Heart right ventricle (tissue), 16 donors: ENCODE measurements around the gene RAB31. TPM values are rescaled to one million over a fixed set of nuclear protein-coding genes. Genes with fewer than 3 reads are reported as not detected.

Experiments used
- ATAC-seq, 8 donors: fragments of 200-7000 bp; cut with Tn5 transposase; one replicate each; pipeline ENCODE4 v1.9.1; 2020; ENCODE audit warnings: mild to moderate bottlenecking in 8 of 8, moderate library complexity in 8 of 8, moderate number of reproducible peaks in 1 of 8
- DNase-seq, 2 donors: peaks; one replicate each; pipeline ENCODE4 v3.0.0-alpha.2; 2020
- H3K27ac ChIP-seq, 10 donors: fragments of 200-600 bp; sonication (generic) in 2 of 10; one replicate each; pipeline versions ENCODE4 v1.5.0 to v1.8.0; 2020 to 2022; ENCODE audit warnings: mild to moderate bottlenecking in 3 of 10
- H3K27me3 ChIP-seq, 7 donors: fragments of 200-600 bp; one replicate each; pipeline ENCODE4 v1.8.0; 2021 to 2022; ENCODE audit warnings: mild to moderate bottlenecking in 2 of 7
- H3K36me3 ChIP-seq, 9 donors: fragments of 200-600 bp; sonication (generic) in 1 of 9; one replicate each; pipeline versions ENCODE4 v1.5.0 to v1.8.0; 2020 to 2022; ENCODE audit warnings: mild to moderate bottlenecking in 2 of 9
- H3K4me1 ChIP-seq, 9 donors: fragments of 200-600 bp; sonication (generic) in 1 of 9; one replicate each; pipeline versions ENCODE4 v1.5.0 to v1.8.0; 2020 to 2022; ENCODE audit warnings: mild to moderate bottlenecking in 4 of 9
- H3K4me3 ChIP-seq, 10 donors: fragments of 200-600 bp; sonication (generic) in 2 of 10; one replicate each; pipeline versions ENCODE4 v1.5.0 to v1.8.0; 2020 to 2022; ENCODE audit warnings: mild to moderate bottlenecking in 7 of 10, moderate library complexity in 2 of 10
- H3K9me3 ChIP-seq, 11 donors: fragments of 200-600 bp in 10 of 11; sonication (generic) in 2 of 11; one replicate each; pipeline versions ENCODE4 v1.5.0 to v1.8.0; 2013 to 2022; ENCODE audit warnings: mild to moderate bottlenecking in 2 of 11, control low read depth in 1 of 11, moderate library complexity in 1 of 11
- WGBS, 2 donors: extraction: QIAGEN DNeasy Blood & Tissue Kit; methylation state at CpG; one replicate each; pipeline ENCODE4 v1.1.7; 2013; ENCODE audit warnings: inconsistent platforms in 1 of 2; 5-methylcytosine and 5-hydroxymethylcytosine counted together
- intact Hi-C, 10 donors: fragments of 100-400 bp; cut with DNase I; formaldehyde crosslinking; loops; one replicate each; pipeline versions ENCODE4 v1.11.1 to v1.14.2; 2022
- polyA plus RNA-seq, 2 donors: library from polyadenylated mRNA; stranded (reverse); fragments of 200-250 nt; gene quantifications; one replicate each; pipeline ENCODE4 v1.2.3, GENCODE V29; 2013
- total RNA-seq, 10 donors: library from RNA; stranded (reverse); fragmentation: NEBNext Ultra II Directional in 3 of 10; extraction: Animal tissue kit (Norgen Biotek cat#: 25700) in 3 of 10; gene quantifications; one replicate each; pipeline versions ENCODE4 v1.2.1 to v1.2.4, GENCODE V29; 2021 to 2023
- TF ChIP-seq, protein P1 (sequence below), 9 donors: fragments of 200-600 bp; sonication (generic) in 2 of 9; IDR thresholded peaks; one replicate each; pipeline versions ENCODE4 v1.5.0 to v1.8.0; 2021 to 2022; ENCODE audit warnings: antibody characterized with exemption in 9 of 9, mild to moderate bottlenecking in 5 of 9, moderate library complexity in 1 of 9
- donor health status: Arrhythmogenic right ventricular cardiomyopathy.
- donor health status: ischemic (EF 13 %, LVEDD 7.1; RV severe dilation, severe dysfunction).
- donor health status: healthy with polysubstance abuse.
- donor health status: DM: no; HTN: yes; CAD: no.
- donor health status: DM: no; HTN: no; CAD: no.
- donor health status: ischemic (EF 25% LVEDD 6.9; RV normal size, moderate dysfunction).
- donor health status: ischemic (EF 25% LVEDD 5.7; RV mildly dilated, moderate dysfunction).
- donor health status: healthy.
- donor health status: DM: yes; HTN: yes; CAD: no.
- donor health status: Ischemic cardiomyopathy.
- donor health status: ischemic (EF 35%, LVEDD 5.7; RV mildly dilated, moderate dysfunction).
- donor health status: nonischemic (EF 11% LVEDD 7.7; RV severe dilation, severe dysfunction).
- donor health status: DM: yes; HTN: yes; CAD: no.
- donor health status: PGD.
- donor health status: ischemic (EF 29% LVEDD 5.4; RV normal size, mild dysfunction).
- donor health status: nonischemic (EF 23%, LVEDD 6.1; RV moderate dilation, normal function).

The RAB31 gene
- total and polyA plus RNA-seq, 12 donors: 4.5 to 47.8 (median 16.6) TPM

DNA sequence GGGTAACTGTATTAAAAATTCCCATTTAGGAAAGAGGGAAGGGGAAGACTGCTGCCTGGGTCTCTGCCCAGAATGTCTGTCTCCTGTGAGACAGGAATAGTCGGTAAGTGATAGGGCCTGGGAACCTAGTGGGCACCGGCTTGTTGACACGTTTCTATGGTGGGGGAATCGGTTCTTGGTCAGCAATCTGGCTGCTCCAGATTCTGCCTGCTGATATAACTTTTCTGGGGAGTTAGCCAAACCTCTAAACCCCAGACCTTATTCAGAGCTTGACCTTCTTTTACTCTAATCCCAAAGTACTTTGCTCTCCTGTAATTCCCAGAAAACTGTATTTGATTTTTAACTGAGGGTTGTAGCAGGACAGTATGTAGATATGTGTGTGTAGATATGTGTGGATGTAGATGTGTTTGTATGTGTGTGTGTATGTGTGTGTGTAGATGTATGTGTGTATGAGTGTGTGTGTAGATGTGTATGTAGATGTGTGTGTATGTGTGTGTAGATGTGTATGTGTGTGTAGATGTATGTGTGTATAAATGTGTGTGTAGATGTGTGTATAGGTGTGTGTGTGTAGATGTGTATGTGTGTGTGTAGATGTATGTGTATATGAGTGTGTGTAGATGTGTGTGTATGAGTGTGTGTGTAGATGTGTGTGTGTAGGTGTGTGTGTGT is 115.8 kb downstream of the RAB31 start:
- ATAC-seq: peak in 7 of 8 donors; percentile 24 to 79 (median 71)
- peak overlapping the region; percentile 41 to 91 (median 78) for H3K27ac ChIP-seq
- DNase-seq: no peak
- peaks cover 0 to 20% (median 0%) of the 10 kb centered on the region in 11 donors for H3K9me3 ChIP-seq
- no peaks in the 10 kb centered on the region for H3K36me3 ChIP-seq
- 36 to 44% methylated on average over 4 of the region's 4 CpGs for WGBS, 2 donors
- no peak overlapping the region for H3K4me3 ChIP-seq
- H3K27me3 ChIP-seq: no peaks in the 10 kb centered on the region
- H3K4me1 ChIP-seq: peaks cover 0 to 64% (median 21%) of the 10 kb centered on the region in 9 donors
- intact Hi-C loops: loop anchor here in 1 of 10 donors (5.0 kb wide), 1 partner anchor 103 kb away; no protein-coding TSS in a partner anchor
- TF ChIP-seq, protein P1, sequence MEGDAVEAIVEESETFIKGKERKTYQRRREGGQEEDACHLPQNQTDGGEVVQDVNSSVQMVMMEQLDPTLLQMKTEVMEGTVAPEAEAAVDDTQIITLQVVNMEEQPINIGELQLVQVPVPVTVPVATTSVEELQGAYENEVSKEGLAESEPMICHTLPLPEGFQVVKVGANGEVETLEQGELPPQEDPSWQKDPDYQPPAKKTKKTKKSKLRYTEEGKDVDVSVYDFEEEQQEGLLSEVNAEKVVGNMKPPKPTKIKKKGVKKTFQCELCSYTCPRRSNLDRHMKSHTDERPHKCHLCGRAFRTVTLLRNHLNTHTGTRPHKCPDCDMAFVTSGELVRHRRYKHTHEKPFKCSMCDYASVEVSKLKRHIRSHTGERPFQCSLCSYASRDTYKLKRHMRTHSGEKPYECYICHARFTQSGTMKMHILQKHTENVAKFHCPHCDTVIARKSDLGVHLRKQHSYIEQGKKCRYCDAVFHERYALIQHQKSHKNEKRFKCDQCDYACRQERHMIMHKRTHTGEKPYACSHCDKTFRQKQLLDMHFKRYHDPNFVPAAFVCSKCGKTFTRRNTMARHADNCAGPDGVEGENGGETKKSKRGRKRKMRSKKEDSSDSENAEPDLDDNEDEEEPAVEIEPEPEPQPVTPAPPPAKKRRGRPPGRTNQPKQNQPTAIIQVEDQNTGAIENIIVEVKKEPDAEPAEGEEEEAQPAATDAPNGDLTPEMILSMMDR (IDR thresholded peaks at IDR 0.05): no peak

DNA sequence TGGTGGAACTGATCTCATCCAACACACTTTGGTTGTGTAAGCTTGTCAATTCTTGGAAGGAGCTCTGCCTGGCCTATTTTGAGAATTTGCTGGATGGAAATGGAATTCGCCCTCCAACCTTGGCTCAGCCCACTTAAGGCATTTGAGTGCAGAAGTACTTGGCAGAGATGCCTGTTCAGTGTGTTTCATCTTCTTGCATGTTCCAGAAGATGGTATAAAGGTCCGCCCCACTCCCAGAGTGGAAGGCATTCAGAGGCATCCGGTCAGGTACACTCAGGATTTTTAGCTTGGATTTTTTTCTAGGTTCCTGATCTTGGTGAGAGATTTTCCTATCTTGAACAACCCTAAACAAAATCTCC is 116.4 kb downstream of the RAB31 start:
- Histone ChIP-seq H3K27ac (peak overlapping the region; percentile 15 to 91 (median 80)), H3K36me3 (no peaks in the 10 kb centered on the region), H3K4me1 (peaks cover 0 to 68% (median 21%) of the 10 kb centered on the region in 9 donors), H3K27me3 (no peaks in the 10 kb centered on the region), H3K9me3 (peaks cover 0 to 14% (median 0%) of the 10 kb centered on the region in 11 donors), H3K4me3 (no peak overlapping the region)
- DNase-seq: peak in 1 of 2 donors; percentile 72
- 52 to 65% methylated on average over 3 of the region's 3 CpGs for WGBS, 2 donors
- TF ChIP-seq, protein P1 (IDR thresholded peaks at IDR 0.05): no peak
- intact Hi-C loops: loop anchor here in 1 of 10 donors (5.0 kb wide), 1 partner anchor 103 kb away; no protein-coding TSS in a partner anchor
- ATAC-seq: peak; percentile 63 to 92 (median 84)

DNA sequence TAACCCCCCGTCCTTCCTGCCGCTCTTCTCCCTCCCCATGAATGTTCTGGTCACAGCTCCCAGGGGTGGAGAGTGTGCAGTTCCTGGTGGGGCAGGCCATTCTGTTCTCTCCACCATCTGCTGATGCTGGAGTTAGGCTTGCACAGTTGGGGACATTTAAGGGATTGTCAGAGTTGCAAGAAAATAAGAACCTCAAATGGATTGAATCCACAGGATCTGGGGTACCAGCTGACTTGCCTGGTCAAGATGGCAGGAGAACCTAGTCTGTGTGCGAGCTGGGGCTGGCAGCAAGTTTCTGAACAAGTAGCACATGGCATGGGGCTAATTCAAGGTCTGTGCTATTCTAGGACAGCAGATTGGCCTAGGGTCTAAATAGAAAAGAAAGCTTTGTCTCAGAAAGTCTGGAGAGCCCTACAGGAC is 116.9 kb downstream of the RAB31 start:
- H3K36me3 ChIP-seq: no peaks in the 10 kb centered on the region
- WGBS, 2 donors: 74 to 76% methylated on average over 3 of the region's 3 CpGs
- H3K9me3 ChIP-seq: peaks cover 0 to 9% (median 0%) of the 10 kb centered on the region in 11 donors
- H3K4me3 ChIP-seq: no peak overlapping the region
- intact Hi-C loops: loop anchor here in 1 of 10 donors (5.0 kb wide), 1 partner anchor 102 kb away; no protein-coding TSS in a partner anchor
- H3K27me3 ChIP-seq: no peaks in the 10 kb centered on the region
- H3K4me1 ChIP-seq: peaks cover 0 to 71% (median 21%) of the 10 kb centered on the region in 9 donors
- H3K27ac ChIP-seq: peak overlapping the region; percentile 15 to 91 (median 80)
- TF ChIP-seq, protein P1 (IDR thresholded peaks at IDR 0.05): no peak
- ATAC-seq (peak in 6 of 8 donors; percentile 15 to 70 (median 32)), DNase-seq (no peak)

DNA sequence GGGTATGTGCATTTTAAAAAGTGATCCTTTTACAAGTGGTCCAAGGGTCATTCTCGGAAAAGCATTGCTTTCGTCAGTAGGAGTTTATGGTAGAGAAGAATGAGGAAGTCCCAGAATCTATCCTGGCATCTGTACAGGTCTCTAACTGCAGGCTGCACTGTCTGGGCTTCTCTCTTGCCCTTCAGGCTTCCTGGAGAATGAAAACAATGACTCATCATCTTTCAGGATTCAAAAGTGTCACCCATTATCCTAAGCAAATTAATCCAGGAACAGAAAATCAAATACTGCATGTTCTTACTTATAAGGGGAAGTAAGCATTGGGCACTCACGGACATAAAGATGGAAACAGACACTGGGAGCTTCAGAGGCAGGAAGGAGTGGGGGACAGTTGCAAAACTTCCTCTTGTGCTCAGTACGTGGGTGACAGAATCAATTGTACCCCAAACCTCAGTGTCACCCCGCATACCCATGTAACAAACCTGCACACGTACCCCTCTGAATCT is 117.5 kb downstream of the RAB31 start:
- no peaks in the 10 kb centered on the region for H3K36me3 ChIP-seq
- H3K27me3 ChIP-seq: no peaks in the 10 kb centered on the region
- peaks cover 0 to 4% (median 0%) of the 10 kb centered on the region in 11 donors for H3K9me3 ChIP-seq
- H3K4me3 ChIP-seq: no peak overlapping the region
- peaks cover 0 to 71% (median 21%) of the 10 kb centered on the region in 9 donors for H3K4me1 ChIP-seq
- peak; percentile 40 to 80 (median 53) for ATAC-seq
- WGBS, 2 donors: 47 to 57% methylated on average over 6 of the region's 6 CpGs
- intact Hi-C loops: no loop called here
- no peak for DNase-seq
- TF ChIP-seq, protein P1 (IDR thresholded peaks at IDR 0.05): no peak
- H3K27ac ChIP-seq: peak overlapping the region in 9 of 10 donors; percentile 41 to 91 (median 80)
